Mucosa of gallbladder (tissue), 1 donor: ENCODE results near the gene KRTAP5-10. TPM values are rescaled to one million over a fixed set of nuclear protein-coding genes. Genes with fewer than 3 reads are reported as not detected.
"Not testable (repeated sequence)": the region's sequence is repeated elsewhere in the genome, so short reads cannot be mapped to it uniquely, and the experiment has no call there.

Source experiments
- DNase-seq: peaks from one replicate; pipeline ENCODE4 v3.0.0-alpha.2; 2020; ENCODE audit warnings: low spot score
- total RNA-seq: library from RNA; stranded (reverse); gene quantifications from one replicate; pipeline ENCODE4 v1.2.1, GENCODE V29; 2021
- donor health status: DM: no; HTN: no; CAD: no.

Gene KRTAP5-10
- total RNA-seq, 1 donor from 2014 or later: not detected

GRCh38 chr11:71542382-71542781 lies 23.0 kb upstream of the KRTAP5-10 start:
- DNase-seq: no peak

DNA sequence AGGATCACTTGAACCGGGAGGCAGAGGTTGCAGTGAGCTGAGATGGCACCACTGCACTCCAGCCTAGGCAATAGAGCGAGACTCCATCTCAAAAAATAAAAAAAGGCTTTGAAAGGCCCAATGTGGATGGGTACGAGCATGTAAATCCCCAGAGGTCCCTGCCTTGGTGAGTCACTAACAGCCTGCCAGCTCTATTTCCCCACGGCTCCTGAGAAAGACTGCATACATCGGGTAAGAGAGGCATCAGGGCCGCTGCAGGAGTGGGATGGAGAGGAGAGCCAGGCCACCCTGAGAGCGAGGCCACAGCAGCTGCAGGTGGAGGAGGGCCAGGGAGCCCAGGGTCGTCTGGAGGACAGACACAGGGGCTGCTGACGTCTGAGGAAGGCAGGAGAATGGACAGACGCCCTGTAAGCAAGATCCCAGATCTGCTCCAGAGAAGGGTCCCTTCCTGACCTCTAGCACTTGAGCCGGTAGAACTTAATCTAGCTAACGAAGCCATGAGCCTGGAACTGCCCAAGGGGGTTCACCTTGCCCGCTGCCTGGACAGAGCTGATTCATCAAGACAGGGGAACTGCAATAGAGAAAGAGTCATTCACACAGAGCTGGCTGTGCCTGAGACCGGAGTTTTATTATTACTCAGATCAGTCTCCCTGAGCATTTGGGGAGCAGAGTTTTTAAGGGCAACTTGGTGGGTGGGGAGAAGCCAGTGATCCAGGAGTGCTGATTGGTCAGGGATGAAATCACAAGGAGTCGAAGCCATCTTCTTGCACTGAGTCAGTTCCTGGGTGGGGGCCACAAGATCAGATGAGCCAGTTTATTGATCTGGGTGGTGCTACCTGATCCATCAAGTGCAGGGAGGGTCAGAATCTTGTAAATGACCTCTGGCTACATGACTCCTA lies 22.2 kb upstream of the KRTAP5-10 start:
- DNase-seq: no peak

- DNase-seq: no peak
Observed at GRCh38 chr11:71543866-71544265, 21.5 kb upstream of the KRTAP5-10 start.

- DNase-seq: no peak
Observed at GRCh38 chr11:71544525-71545214, 20.7 kb upstream of the KRTAP5-10 start.

DNA sequence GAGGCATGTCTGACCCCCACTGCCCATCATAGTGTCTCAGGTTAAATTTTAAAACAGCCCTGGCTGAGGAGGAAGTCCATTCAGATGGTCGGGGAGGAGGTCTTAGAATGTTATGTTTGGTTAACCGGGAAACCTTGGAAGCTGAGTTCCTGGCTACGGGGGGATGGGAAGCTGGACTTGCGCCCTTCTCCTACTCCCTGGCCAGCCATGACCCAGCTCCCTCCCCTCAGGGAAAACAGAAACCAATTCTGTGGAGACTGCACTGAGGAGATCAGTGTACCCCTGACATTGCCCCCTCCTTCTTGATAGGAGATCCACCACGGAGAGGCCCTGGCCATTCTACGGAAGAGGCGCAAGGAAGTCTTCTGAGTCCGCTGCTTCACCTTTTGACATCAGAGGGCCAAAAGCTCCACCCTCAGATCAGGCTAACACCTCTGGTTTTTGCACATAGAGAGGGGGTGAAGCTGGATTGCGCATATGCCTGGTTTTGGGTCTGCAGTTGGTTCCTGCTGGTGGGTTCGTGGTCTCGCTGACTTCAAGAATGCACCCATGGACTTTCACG lies 19.9 kb upstream of the KRTAP5-10 start:
- no peak for DNase-seq

DNA sequence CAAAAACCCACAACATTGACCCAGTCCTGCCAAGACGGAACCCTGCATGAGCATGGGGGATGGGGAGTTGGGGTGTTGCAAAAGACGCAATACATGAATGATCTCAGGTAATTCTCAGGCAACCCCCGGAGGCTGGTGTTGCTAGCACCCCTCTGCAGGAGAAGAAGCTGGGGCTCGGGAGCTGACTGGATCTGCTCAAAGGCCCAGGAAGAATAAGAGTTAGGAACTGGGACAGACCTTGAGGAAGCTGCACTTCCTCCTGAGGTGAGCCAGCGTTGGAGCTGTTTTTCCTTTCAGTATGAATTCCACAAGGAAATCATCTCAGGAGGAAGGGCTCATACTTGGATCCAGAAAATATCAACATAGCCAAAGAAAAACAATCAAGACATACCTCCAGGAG lies 17.2 kb upstream of the KRTAP5-10 start, which contains the start of gene KRTAP5-9:
TSS of gene KRTAP5-9 (plus strand) at position 301 of the 400 bp plus-strand sequence. CDS start 238 bp downstream, outside the sequence.
- no peak for DNase-seq

DNA sequence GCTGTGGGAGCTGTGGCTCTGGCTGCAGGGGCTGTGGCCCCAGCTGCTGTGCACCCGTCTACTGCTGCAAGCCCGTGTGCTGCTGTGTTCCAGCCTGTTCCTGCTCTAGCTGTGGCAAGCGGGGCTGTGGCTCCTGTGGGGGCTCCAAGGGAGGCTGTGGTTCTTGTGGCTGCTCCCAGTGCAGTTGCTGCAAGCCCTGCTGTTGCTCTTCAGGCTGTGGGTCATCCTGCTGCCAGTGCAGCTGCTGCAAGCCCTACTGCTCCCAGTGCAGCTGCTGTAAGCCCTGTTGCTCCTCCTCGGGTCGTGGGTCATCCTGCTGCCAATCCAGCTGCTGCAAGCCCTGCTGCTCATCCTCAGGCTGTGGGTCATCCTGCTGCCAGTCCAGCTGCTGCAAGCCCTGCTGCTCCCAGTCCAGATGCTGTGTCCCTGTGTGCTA lies 16.6 kb upstream of the KRTAP5-10 start:
- DNase-seq: no peak

DNA sequence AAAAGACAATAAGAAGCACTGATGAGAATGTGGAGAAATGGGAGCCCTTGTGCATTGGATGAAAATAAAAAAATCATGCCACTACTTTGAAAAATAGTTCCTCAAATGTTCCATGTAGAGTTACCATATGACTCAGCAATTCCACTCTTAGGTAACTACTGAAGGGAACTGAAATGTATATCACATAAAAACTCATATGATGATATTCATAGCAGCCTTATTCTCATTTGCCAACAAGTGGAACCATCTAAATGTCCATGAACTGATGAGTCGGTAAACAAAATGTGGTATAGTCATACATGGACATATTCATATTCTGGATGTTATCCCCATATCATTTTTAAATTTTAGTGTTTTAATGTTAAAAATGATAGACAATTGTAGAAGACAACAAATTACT lies 13.7 kb upstream of the KRTAP5-10 start:
- DNase-seq: no peak

- no peak for DNase-seq
Observed at GRCh38 chr11:71554996-71555395, 10.4 kb upstream of the KRTAP5-10 start.

DNA sequence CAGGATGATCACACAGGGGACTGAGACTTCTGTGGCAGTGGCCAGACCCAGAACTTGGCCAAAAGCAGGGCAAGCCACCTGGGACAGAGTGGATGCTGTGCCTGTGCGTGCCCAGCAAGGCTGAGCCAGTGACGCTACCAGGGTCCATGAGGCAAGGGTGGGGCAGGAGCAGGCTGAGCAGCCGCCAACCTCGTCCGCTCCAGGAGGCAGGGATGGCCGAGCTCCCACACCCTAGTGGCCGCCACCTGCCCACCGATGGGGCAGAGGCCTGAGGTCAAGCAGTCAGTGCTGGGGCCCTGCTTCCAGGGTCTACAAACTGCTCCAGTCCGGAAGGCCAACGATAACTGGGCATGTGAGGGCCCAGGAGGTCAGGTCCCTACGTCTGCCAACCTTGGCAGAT lies 9.9 kb upstream of the KRTAP5-10 start:
- no peak for DNase-seq

- no peak for DNase-seq
Observed at GRCh38 chr11:71556018-71556417, 9.3 kb upstream of the KRTAP5-10 start.

GRCh38 chr11:71557257-71557656 lies 8.1 kb upstream of the KRTAP5-10 start:
- no peak for DNase-seq

DNA sequence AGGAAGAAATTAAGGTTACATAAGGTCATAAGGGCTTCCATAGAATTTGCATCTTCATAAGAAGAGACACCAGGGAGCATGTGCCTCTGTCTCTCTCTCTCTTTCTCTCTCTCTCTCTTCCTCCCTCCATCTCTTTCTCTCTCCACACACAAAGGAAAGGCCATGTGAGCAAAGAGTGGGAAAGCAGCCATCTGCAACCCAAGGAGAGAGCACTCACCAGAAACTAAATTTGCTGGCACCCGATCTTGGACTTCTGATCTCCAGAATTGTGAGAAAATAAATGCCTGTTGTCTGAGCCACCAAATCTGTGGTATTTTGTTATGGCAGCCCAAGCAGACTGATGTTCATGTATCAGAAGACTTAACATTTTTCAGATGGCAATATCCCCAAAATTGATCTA lies 6.4 kb upstream of the KRTAP5-10 start:
- no peak for DNase-seq

DNA sequence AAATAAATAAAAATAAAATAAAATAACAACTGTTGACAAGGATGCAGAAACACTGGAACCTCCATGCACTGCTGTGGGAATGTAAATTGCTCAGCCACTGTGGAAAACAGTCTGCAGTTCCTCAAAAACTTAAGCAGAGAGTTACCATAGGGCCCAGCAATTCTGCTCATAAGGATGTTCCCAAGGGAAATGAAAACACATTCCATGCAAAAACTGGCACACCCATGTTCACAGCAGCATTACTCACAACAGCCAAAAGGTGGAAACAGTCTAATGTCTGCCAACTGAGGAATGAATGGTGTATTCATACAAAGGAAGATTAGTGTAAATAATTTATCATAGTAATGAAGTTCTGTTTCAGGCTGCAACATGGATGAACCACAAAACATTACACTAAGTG lies 3.2 kb upstream of the KRTAP5-10 start:
- no peak for DNase-seq

DNA sequence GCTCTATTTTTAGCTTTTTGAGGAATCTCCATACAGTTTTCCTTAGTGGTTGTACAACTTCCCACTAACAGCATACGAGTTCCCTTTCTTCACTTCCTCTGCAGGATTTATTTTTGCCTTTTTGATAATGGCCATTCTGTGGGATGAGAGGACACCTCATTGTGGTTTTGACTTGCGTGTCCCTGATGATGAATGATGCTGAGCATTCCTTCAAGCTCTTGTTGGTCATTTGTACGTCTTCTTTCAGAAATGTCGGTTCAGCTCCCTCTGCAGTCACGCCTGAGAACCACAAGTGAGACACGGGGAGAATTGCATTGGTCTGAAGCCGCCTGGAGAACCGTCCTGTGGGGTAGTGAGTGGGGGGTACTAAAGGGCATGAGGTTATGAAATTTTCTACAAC lies 2.0 kb upstream of the KRTAP5-10 start:
- DNase-seq: peak; percentile 52

DNA sequence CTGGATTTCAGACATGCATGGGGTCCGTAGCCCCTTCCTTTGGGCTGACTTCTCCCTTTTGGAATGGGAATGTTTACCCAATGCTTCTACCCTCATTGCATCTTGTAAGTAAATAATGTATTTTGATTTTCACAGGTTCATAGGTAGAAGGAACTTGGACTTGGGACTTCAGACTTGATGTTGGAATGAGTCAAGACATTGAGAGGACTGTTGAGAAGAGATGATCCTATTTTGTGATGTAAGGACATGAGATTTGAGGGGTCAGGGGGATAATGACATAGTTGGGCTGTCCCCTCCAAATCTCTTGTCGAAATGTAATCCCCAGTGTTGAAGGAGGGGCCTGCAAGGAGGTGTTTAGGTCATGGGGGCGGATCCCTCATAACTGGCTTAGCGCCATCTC lies 933 bp upstream of the KRTAP5-10 start:
- DNase-seq: no peak

- no peak for DNase-seq
Observed at GRCh38 chr11:71566081-71566620, 788 bp downstream of the KRTAP5-10 start.

DNA sequence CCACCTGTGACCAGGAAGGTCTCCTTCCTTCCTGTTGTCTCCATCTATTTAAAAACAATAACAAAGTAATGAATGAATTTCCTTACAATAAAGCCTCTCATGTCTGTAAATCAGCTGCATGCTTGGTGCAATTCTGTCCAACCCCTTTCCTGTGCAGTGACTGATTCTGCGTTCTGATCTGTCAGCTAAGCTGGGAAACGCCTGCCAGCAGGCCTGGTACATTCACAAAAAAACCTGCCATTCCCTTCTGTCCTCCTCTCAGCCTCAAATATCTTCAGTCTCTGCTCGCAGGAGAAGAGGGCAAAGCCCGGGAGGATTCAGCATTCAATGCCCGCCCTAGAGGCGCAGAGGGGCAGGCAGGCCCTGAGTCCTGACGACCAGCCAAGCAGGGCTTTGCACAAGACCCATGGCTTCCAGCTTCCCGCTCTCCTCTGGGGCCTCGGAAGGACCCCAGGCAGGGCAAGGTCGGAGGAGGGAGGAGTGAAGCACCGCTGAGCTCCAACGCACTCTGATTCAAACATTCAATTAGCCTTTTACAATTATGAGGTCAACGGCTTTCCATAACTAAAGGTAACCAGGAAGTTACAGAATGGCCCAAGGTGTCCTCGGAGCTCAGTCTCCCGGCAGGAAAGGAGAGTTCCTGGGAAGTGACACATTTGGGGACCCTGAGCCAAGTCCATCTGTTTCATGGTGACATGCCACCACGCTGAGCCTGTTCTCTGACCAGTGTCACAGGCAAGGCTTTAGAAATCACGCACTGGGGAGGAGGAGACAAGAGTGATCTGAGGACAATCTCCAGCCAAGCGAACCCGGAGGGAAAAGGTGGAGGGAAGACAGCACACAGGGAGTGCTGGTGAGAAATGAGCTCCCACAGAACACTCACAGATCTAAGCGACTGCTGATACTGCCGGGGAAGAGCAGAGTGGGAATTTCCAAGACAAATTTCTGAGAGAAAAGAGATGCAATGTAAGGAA lies 1.6 kb downstream of the KRTAP5-10 start:
- not testable (repeated sequence) for DNase-seq

DNA sequence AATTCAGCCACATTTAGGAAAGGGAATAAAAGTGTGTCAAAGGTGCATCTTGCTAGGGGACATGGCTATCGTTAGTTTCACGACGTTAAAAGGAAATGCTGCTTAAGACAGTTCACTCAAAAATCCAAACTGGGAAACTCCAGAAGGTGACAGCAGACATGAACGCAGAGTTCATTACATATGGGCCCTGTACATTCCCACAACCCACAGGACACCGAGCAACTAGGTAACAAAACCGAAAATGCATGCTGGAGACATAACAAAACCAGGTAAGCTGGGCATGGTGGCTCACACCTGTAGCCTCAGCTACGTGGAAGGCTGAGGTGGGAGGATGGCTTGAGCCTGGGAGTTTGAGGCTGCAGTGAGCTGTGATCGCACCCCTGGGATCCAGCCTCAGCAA lies 2.3 kb downstream of the KRTAP5-10 start:
- DNase-seq: not testable (repeated sequence)

GRCh38 chr11:71568704-71569349 lies 3.5 kb downstream of the KRTAP5-10 start:
- no peak for DNase-seq
